Gastrocnemius medialis (tissue), 4 donors: Measurements from ENCODE around the gene TMPRSS3.

Experiments used
- POLR2A ChIP-seq, 2 donors: fragments of 450-650 bp; IDR thresholded peaks; one replicate each; pipeline ENCODE4 v1.6.1; 2017; ENCODE audit warnings: antibody characterized with exemption in 2 of 2, mild to moderate bottlenecking in 2 of 2, moderate library complexity in 2 of 2
- TF ChIP-seq, protein P1 (sequence below), 5 experiments: fragments of 450-650 bp in 3 of 5; fragments of 200-600 bp in 2 of 5; sonication (generic) in 2 of 5; IDR thresholded peaks in 4 of 5; conservative IDR thresholded peaks in 1 of 5; 1 replicate in 4 of 5; 2 replicates in 1 of 5; pipeline ENCODE4 v1.5.1; 2016 to 2019; ENCODE audit warnings: antibody characterized with exemption in 5 of 5, mild to moderate bottlenecking in 3 of 5, moderate library complexity in 3 of 5

DNA sequence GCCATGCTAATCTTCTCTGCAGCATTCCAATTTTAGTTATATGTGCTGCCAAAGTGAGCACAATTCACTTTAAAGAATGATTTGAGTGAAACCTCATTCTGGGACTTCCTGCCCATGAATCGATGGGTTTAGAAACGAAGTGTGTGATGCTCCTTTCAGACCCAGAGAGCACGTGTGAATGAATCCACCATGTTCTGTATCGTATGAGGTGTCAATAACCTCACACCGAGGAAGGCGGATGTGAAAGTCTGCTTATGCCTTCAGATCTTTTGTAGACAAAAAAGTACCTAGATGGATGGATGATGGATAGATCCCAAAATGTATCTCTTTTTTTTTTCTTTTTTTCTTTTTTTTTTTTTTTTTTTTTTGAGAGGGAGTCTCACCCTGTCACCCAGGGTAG is 21.7 kb upstream of the TMPRSS3 start:
- no peak for TF ChIP-seq POLR2A (IDR thresholded peaks at IDR 0.05)
- TF ChIP-seq, protein P1, sequence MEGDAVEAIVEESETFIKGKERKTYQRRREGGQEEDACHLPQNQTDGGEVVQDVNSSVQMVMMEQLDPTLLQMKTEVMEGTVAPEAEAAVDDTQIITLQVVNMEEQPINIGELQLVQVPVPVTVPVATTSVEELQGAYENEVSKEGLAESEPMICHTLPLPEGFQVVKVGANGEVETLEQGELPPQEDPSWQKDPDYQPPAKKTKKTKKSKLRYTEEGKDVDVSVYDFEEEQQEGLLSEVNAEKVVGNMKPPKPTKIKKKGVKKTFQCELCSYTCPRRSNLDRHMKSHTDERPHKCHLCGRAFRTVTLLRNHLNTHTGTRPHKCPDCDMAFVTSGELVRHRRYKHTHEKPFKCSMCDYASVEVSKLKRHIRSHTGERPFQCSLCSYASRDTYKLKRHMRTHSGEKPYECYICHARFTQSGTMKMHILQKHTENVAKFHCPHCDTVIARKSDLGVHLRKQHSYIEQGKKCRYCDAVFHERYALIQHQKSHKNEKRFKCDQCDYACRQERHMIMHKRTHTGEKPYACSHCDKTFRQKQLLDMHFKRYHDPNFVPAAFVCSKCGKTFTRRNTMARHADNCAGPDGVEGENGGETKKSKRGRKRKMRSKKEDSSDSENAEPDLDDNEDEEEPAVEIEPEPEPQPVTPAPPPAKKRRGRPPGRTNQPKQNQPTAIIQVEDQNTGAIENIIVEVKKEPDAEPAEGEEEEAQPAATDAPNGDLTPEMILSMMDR (IDR thresholded peaks at IDR 0.05 in 4 of 5, conservative IDR thresholded peaks at IDR 0.05 in 1 of 5): no peak
